Panc1 (cell line): ENCODE measurements around the gene CALU. TPM values are rescaled to one million over a fixed set of nuclear protein-coding genes. Genes with fewer than 3 reads are reported as not detected.

Experiments
- ATAC-seq: fragments of 200-7000 bp; cut with Tn5 transposase; 2 replicates; pipeline ENCODE4 v1.9.1; 2020; ENCODE audit warnings: mild to moderate bottlenecking, moderate library complexity
- BruUV-seq: library from RNA; stranded (reverse); fragments of 400-500 nt; replicated peaks from 2 replicates; lab custom pipeline; 2021; lab: Mats Ljungman, UMichigan
- CTCF ChIA-PET: fragments of 300-600 bp; sonication (Branson Sonifier 250); formaldehyde crosslinking; loops from one replicate; lab custom pipeline; 2022; ENCODE audit warnings: antibody characterized with exemption; lab: Charles Lee
- POLR2A ChIA-PET: fragments of 300-600 bp; sonication (Branson Sonifier 250); formaldehyde crosslinking; loops from one replicate; lab custom pipeline; 2022; ENCODE audit warnings: antibody characterized with exemption; lab: Charles Lee
- DNase-seq: peaks from one replicate; pipeline ENCODE4 v3.0.0-alpha.2; 2010; ENCODE audit warnings: low read depth, low spot score
- H3K27ac ChIP-seq: 2 replicates; pipeline ENCODE4 v1.5.1; 2011; ENCODE audit warnings: mild to moderate bottlenecking, low read length, inconsistent platforms
- H3K27me3 ChIP-seq: fragments of 200-500 bp; sonication (Bioruptor generic); 2 replicates; pipeline ENCODE4 v1.6.0; 2014; ENCODE audit warnings: low read length, inconsistent platforms; ENCODE audit not compliant: control insufficient read depth, insufficient read depth
- H3K36me3 ChIP-seq: fragments of 200-500 bp; sonication (Bioruptor generic); 2 replicates; pipeline ENCODE4 v1.5.1; 2014; ENCODE audit warnings: inconsistent platforms, mild to moderate bottlenecking, low read length, moderate library complexity; ENCODE audit not compliant: control insufficient read depth, insufficient read depth
- H3K4me1 ChIP-seq: 2 replicates; pipeline ENCODE4 v1.5.1; 2011; ENCODE audit warnings: inconsistent platforms, mild to moderate bottlenecking, low read length, moderate library complexity; ENCODE audit not compliant: control insufficient read depth, insufficient read depth
- H3K4me3 ChIP-seq, 2 experiments: 2 replicates each; pipeline ENCODE4 v1.5.1; 2011 to 2012; ENCODE audit warnings: low read depth in 2 of 2, low read length in 2 of 2, mild to moderate bottlenecking in 2 of 2, inconsistent platforms in 1 of 2, moderate library complexity in 1 of 2
- H3K9me3 ChIP-seq: fragments of 200-500 bp; sonication (Bioruptor generic); 2 replicates; pipeline ENCODE4 v1.5.1; 2014; ENCODE audit warnings: low read depth, mild to moderate bottlenecking, inconsistent platforms, low read length, moderate library complexity; ENCODE audit not compliant: control insufficient read depth, insufficient read depth
- POLR2AphosphoS5 ChIP-seq: IDR thresholded peaks from 2 replicates; pipeline ENCODE4 v1.6.1; 2012; ENCODE audit warnings: mild to moderate bottlenecking, low read depth, low read length, moderate library complexity
- SIN3A ChIP-seq: IDR thresholded peaks from 2 replicates; pipeline ENCODE4 v1.6.1; 2012; ENCODE audit warnings: low read depth, mild to moderate bottlenecking, low read length, moderate library complexity, borderline replicate concordance; ENCODE audit not compliant: insufficient read depth
- TCF7L2 ChIP-seq: IDR thresholded peaks from 2 replicates; pipeline ENCODE4 v1.6.1; 2011; ENCODE audit warnings: mild to moderate bottlenecking, low read depth, low read length, inconsistent platforms
- in situ Hi-C: cut with HindIII; loops from 2 replicates; pipeline ENCODE4 v1.10.0; 2016; ENCODE audit warnings: low sequenced_read_pairs, low pct_unique_long_range_greater_than_20kb
- intact Hi-C: fragments of 100-400 bp; cut with micrococcal nuclease; formaldehyde crosslinking; loops from one replicate; pipeline ENCODE4 v1.10.0; 2022; ENCODE audit not compliant: unreplicated experiment
- total RNA-seq: library from RNA; stranded (reverse); gene quantifications from one replicate; pipeline ENCODE4 v1.2.1, GENCODE V29; 2021; ENCODE audit not compliant: unreplicated experiment
- TF ChIP-seq, protein P1 (sequence below), 2 experiments: IDR thresholded peaks; 2 replicates each; pipeline ENCODE4 v1.6.1; 2011 to 2012; ENCODE audit warnings: low read depth in 2 of 2, control low read depth in 1 of 2, low read length in 1 of 2, mild to moderate bottlenecking in 1 of 2, moderate library complexity in 1 of 2; ENCODE audit not compliant: insufficient read depth in 1 of 2
- TF ChIP-seq, protein P2 (sequence below): fragments of 450-650 bp; IDR thresholded peaks from 2 replicates; pipeline ENCODE4 v1.5.1; 2017; ENCODE audit warnings: mild to moderate bottlenecking

CALU gene
- total RNA-seq, 1 experiment from 2014 or later, result 210 TPM

DNA sequence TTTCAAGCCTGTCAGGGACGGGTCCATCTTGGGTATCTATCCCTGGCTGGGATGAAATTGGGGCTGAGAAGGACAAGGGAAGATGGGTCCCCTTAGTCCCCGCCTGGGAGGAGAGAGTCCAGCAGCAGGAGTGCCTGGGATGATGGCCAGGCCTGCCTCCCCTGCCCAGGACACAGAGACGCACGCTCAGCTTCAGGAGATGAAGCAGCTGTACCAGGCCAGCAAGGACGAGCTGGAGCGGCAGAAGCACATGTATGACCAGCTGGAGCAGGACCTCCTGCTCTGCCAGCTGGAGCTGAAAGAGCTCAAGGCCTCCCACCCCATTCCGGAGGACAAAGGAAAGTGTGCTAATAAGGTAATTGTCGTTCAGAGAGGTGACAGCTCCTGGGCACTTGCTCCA, 68.0 kb downstream of the CALU start:
- DNase-seq, result no peak
- CTCF ChIA-PET, result interaction anchor here (0.6 kb wide), 1 partner anchor 26 kb away, joined by 3 read pairs; no protein-coding TSS in a partner anchor
- Histone ChIP-seq H3K36me3 (no peaks in the 10 kb centered on the region), H3K27me3 (no peaks in the 10 kb centered on the region; the same call in 1 of the 2 replicates), H3K27ac (no peak overlapping the region), H3K4me1 (no peaks in the 10 kb centered on the region), H3K4me3 (no peak overlapping the region), H3K9me3 (no peaks in the 10 kb centered on the region)
- TF ChIP-seq TCF7L2, result no peak
- TF ChIP-seq, protein P1, sequence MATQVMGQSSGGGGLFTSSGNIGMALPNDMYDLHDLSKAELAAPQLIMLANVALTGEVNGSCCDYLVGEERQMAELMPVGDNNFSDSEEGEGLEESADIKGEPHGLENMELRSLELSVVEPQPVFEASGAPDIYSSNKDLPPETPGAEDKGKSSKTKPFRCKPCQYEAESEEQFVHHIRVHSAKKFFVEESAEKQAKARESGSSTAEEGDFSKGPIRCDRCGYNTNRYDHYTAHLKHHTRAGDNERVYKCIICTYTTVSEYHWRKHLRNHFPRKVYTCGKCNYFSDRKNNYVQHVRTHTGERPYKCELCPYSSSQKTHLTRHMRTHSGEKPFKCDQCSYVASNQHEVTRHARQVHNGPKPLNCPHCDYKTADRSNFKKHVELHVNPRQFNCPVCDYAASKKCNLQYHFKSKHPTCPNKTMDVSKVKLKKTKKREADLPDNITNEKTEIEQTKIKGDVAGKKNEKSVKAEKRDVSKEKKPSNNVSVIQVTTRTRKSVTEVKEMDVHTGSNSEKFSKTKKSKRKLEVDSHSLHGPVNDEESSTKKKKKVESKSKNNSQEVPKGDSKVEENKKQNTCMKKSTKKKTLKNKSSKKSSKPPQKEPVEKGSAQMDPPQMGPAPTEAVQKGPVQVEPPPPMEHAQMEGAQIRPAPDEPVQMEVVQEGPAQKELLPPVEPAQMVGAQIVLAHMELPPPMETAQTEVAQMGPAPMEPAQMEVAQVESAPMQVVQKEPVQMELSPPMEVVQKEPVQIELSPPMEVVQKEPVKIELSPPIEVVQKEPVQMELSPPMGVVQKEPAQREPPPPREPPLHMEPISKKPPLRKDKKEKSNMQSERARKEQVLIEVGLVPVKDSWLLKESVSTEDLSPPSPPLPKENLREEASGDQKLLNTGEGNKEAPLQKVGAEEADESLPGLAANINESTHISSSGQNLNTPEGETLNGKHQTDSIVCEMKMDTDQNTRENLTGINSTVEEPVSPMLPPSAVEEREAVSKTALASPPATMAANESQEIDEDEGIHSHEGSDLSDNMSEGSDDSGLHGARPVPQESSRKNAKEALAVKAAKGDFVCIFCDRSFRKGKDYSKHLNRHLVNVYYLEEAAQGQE (IDR thresholded peaks at IDR 0.05; ENCODE audit: insufficient read depth in 1 of 2, low read depth in 2 of 2, low read length in 1 of 2), result no peak
- TF ChIP-seq, protein P2, sequence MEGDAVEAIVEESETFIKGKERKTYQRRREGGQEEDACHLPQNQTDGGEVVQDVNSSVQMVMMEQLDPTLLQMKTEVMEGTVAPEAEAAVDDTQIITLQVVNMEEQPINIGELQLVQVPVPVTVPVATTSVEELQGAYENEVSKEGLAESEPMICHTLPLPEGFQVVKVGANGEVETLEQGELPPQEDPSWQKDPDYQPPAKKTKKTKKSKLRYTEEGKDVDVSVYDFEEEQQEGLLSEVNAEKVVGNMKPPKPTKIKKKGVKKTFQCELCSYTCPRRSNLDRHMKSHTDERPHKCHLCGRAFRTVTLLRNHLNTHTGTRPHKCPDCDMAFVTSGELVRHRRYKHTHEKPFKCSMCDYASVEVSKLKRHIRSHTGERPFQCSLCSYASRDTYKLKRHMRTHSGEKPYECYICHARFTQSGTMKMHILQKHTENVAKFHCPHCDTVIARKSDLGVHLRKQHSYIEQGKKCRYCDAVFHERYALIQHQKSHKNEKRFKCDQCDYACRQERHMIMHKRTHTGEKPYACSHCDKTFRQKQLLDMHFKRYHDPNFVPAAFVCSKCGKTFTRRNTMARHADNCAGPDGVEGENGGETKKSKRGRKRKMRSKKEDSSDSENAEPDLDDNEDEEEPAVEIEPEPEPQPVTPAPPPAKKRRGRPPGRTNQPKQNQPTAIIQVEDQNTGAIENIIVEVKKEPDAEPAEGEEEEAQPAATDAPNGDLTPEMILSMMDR, result no peak
- no peak for TF ChIP-seq SIN3A
- no peak for TF ChIP-seq POLR2AphosphoS5
- intact Hi-C loops, result no loop called here
- BruUV-seq, result no TSS peak
- POLR2A ChIA-PET, result no interaction called here
- in situ Hi-C loops, result no loop called here
- ATAC-seq, result no peak

DNA sequence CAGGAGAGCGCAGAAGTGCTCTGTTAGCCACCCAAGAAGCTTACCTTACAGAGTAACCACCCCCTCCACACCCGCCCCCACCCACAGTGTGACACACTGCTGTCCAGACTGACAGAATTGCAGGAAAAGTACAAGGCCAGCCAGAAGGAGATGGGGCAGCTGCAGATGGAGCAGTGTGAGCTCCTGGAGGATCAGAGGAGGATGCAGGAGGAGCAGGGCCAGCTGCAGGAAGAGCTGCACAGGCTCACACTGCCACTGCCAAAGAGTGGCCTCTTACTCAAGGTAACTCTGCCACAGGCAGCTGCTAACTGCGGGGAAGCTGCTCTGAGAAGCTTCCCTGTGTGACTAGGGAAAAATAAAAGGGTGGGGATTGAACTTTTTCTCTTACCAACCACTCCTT, 70.2 kb downstream of the CALU start:
- ChIA-PET CTCF (interaction anchor here (0.6 kb wide), 1 partner anchor 29 kb away, joined by 5 read pairs; no protein-coding TSS in a partner anchor), POLR2A (no interaction called here)
- ATAC-seq (no peak), DNase-seq (no peak)
- in situ Hi-C loops, result no loop called here
- H3K9me3 ChIP-seq, result no peaks in the 10 kb centered on the region
- H3K4me1 ChIP-seq, result no peaks in the 10 kb centered on the region
- no TSS peak for BruUV-seq
- H3K27me3 ChIP-seq, result peaks cover 3% of the 10 kb centered on the region
- no peak overlapping the region for H3K4me3 ChIP-seq
- intact Hi-C loops, result no loop called here
- no peak overlapping the region for H3K27ac ChIP-seq
- TF ChIP-seq POLR2AphosphoS5, result no peak
- H3K36me3 ChIP-seq, result no peaks in the 10 kb centered on the region

DNA sequence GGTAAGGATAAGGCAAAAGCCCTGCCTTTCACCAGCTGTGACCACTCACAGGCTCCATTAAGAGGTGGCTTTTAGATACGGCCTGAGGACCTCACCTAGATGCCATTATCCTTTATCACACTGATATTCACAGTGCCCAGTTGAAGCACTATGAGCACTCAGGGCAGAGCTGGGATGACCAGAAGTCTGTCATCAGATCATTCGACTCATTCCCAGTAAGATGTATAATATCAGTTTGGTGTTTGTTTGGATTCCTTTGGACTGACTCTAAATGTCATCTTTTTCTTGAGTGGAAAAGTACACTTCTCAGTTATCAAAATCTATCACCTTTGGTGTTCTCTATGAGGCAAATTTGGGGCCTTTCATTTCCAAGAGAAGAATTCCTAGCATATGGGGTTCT, 71.3 kb downstream of the CALU start:
- no peak overlapping the region for H3K27ac ChIP-seq
- no peaks in the 10 kb centered on the region for H3K9me3 ChIP-seq
- H3K4me1 ChIP-seq, result no peaks in the 10 kb centered on the region
- intact Hi-C loops (no loop called here), in situ Hi-C loops (no loop called here)
- ChIA-PET CTCF (no interaction called here), POLR2A (no interaction called here)
- no peaks in the 10 kb centered on the region for H3K36me3 ChIP-seq
- DNase-seq (no peak), ATAC-seq (no peak)
- peaks cover 6% of the 10 kb centered on the region for H3K27me3 ChIP-seq
- TF ChIP-seq POLR2AphosphoS5 (no peak), TCF7L2 (no peak), SIN3A (no peak)
- TF ChIP-seq, protein P2, result no peak
- TF ChIP-seq, protein P1 (IDR thresholded peaks at IDR 0.05; ENCODE audit: insufficient read depth in 1 of 2, low read depth in 2 of 2, low read length in 1 of 2), result no peak
- BruUV-seq, result no TSS peak
- no peak overlapping the region for H3K4me3 ChIP-seq
